ENCODE results near the gene HSD3B2.
"Not testable (repeated sequence)": the region's sequence is repeated elsewhere in the genome, so short reads cannot be mapped to it uniquely, and the experiment has no call there.

The HSD3B2 gene

DNA sequence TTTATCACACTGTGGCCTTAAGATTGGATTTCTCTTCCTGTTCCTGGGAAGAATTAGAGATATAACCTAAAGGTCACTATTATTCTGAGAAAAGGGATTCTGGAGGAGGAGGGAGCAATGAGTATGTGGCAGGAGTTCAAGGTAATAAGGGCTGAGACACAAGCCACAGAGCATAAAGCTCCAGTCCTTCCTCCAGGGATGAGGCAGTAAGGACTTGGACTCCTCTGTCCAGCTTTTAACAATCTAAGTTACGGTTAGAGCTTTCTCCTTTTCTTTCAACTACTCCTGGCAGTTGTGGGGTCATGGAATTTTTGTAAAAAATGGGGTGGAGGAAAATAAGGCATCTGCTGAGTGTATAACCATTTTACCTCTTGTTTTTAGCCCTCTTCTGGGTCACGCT is at the start of gene HSD3B2:
Gene HSD3B2, plus strand, starts transcription at position 201 of the 400 bp plus-strand sequence. CDS start 270 bp downstream, outside the sequence.
- DNase-seq (ENCODE audit: low spot score): no peak

DNA sequence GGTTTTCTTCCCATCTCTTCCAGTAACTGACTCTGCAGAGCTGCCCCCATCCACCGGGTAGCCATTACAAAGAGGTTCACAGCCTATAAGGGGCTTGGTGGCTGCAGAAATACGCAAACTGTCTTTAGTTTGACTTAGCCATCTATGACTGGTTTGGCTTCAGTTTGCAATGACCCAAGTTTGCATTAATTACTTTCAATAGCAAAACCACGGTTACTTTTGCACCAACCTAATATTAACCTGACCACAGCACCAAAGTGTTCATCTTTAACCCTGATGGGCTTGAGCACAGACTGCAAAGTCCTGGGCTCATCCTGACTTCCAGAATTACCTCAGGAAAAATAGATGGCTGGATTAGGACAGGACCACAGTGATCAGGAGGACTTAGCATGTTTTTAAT is 48.5 kb upstream of the HSD3B2 start:
- no peak for DNase-seq (ENCODE audit: low spot score)

DNA sequence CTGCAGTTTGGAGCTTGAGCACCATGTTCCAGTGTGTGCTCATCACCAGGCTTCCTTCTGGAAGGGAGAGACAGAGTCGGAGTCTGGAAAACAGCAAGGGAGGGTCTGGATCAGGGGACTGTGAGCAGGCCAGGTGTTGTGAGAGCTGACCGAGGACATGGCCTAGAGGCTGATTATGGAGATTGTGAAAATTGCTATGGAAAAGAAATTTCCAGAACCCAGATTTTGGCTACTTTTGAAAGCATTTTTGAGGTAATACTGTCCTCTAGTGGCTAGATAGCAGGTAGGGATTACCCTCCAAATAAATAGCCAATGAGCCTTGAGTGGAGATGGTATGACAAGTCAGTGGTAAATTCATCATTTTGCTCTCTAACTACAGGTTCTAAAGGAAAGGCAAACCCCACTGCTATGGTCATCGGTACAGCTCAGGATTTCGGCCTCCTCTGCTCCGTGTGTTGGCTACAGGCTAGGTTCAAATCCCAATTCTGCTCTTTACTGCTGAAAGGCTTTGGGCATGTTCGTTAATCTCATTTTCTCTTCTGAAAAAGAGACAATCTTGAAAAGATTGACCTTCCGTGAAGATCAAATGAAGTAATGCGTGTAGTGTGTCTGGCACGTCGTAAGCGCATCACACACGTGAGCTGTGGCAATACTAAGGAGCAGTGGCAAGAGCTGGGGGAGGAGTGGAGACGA is 47.4 kb upstream of the HSD3B2 start:
- DNase-seq (ENCODE audit: low spot score): peak; percentile 7

DNA sequence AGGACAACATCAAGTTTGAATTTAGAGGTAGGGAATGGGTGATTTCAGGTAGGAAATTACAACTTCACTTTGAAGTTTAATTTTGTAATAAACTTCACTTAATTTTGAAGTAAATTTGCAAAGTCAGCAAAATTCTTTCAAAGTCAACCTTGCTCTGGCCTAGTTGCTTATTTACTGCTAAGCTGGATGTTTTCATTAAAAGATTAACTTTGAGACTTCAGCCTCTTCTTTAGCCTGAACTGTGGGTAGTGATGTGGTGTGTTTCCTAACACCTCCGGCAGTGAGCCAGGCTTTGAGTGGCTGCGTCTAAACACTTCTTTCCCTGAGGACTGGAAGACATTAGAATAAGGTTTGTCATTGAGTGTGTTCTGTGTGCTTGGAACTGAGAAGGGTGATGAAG is 46.4 kb upstream of the HSD3B2 start, which contains the start of gene HAO2:
Gene HAO2, plus strand, starts transcription at position 232 of the 400 bp plus-strand sequence. CDS start 12,301 bp downstream, outside the sequence.
- DNase-seq (ENCODE audit: low spot score): no peak

DNA sequence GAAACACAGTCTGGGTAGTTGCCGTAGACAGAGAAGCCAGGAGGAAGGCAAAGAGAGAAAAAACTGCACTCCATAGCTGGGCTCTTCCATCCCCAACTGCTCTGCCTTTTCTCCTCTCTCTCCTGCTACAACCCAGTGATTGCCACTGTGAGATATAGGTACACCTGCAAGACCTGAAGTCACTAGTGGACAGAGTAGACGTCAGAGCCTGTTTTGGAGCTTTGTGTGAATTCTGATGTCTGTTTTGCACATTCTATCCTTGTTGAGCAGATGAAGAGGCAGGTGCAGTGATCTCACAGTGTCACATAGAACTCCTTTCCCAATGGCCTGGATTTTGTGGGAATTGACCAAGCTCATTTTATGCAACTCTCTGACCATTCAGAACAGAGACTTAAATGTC is 44.2 kb upstream of the HSD3B2 start:
- no peak for DNase-seq (ENCODE audit: low spot score)

DNA sequence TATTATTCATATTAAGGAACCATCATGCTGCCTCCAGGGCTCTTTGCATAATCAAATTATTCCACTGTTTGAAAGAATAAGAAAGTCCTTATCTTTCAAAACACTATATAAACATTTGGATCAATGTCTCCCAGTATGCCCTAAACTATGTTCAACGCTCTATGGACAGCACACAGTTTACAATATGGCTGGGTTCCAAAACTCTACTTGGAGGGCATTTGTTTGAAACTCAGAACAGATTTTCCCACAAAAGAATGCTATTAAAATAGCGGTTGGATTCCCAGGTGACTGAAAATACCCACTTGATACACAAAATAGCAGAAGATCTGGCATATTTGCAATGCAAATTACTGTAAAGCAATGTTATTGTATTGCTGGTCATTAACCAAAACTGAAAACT is 43.1 kb upstream of the HSD3B2 start:
- no peak for DNase-seq (ENCODE audit: low spot score)

DNA sequence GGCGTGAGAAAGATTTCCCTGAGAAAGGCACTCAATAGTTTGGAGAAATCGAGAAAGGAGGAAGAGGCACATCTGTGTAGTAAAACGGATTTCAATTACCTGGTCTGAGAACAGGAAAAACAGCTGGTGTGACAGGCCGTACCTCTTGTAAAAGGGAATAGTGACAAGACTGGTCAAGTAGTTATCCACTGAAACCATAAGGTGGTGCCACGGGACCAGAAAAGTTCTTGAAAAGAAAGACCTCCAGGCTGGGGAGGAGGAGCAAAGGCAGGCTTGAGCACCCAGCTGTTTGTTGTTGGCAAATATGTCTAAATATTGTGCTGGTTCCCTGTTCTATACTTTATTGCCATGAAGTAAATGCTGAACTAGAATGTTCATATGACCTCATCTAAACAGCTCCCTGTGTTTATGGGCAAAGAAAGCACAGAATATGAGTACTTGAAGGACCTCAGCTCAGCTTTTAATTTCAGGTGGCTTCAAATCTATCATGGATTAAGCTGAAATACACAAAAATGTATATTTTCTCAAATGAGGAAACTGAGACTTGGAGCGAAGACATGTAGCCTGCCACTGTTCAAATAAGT is 42.4 kb upstream of the HSD3B2 start:
- DNase-seq (ENCODE audit: low spot score): no peak

DNA sequence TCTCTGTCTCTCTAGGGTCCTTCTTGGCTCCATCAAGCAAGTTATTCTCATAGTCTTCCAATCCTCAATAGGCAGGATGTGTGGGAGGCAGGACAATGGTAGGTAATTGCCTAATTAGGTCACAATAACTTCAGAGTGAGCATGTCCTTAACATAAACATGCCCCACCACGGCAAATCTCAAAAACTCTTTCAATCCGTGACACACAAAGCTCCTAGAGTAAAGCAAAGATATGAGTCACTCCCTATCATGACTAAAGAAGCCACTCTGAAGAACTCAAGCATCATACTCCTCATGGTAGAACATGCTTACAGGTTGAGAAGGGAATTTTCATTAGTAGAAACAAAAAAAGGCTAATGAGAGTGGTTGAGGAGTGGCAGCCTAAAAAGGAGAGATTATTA is 41.5 kb upstream of the HSD3B2 start:
- DNase-seq (ENCODE audit: low spot score): no peak

DNA sequence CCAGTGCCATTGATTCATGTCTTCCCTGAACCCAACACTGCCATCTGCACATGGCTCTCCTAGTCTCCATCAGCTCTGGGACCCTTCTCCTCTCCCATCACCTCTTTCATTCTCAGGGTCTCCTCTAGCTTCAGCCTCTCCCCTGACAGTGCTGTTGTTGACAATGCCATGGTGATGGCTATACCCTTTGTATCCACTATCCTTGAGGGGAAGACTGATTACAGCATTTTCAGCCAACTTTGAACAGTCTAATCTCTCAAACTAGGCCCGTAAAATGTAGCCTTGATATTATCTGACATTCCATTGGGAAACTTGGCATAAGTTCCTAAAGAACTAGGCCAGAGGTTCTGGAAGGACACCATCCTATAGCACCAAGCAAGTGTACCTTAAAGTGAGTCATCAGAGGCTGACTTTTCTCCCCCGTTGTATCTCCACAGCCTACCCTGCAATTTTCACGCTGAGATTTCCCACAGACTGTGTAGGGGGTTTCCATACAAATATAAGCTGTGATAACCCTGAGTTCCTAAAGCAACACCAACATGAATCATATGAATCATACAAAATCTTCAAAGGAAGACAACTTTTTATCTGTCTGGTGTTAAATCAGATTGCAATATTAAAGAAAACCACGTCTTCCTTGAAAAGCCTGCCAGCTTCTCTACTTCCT is 40.6 kb upstream of the HSD3B2 start:
- DNase-seq (ENCODE audit: low spot score): no peak

DNA sequence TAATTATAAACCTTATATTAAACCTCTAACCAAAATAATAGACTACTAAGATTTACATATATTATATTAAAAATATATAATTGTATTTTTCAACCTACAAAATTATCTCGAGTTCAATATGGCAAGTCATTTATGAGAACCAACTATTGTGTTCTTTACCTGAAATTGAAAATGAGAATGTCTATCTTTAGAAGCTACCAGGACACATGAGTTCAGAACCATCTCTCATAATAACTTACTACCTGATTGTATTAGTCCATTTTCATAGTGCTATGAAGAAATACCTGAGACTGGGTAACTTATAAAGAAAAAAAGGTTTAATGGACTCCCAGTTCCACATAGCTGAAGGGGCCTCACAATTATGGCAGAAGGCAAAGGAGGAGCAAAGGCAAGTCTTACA is 39.6 kb upstream of the HSD3B2 start:
- no peak for DNase-seq (ENCODE audit: low spot score)

DNA sequence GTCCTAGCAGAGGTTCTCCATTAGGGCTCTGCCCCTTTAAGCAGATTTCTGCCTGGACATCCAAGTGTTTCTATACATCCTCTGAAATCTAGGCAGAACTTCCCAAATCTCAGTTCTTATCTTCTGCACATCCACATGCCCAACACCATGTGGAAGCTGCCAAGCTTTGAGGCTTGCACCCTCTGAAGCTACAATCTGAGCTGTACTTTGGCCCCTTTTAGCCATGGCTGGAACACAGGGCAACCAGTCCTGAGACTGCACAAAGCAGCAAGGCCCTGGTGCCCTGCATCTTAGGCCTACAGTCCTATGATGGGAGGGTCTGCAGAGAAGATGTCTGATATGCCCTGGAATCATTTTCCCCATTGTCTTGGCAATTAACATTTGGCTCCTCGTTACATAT is 38.4 kb upstream of the HSD3B2 start:
- DNase-seq (ENCODE audit: low spot score): no peak

DNA sequence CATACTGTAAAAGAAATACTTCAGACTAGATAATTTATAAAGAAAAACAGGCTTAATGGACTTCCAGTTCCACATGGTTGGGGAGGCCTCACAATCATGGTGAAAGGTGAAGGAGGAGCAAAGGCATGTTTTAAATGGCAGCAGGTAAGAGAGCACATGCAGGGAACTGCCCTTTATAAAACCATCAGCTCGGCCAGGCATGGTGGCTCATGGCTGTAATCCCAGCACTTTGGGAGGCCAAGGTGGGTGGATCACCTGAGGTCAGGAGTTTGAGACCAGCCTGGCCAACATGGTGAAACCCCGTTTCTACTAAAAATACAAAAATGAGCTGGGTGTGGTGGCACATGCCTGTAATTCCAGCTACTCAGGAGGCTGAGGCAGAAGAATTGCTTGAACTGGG is 37.4 kb upstream of the HSD3B2 start:
- DNase-seq (ENCODE audit: low spot score): not testable (repeated sequence)

DNA sequence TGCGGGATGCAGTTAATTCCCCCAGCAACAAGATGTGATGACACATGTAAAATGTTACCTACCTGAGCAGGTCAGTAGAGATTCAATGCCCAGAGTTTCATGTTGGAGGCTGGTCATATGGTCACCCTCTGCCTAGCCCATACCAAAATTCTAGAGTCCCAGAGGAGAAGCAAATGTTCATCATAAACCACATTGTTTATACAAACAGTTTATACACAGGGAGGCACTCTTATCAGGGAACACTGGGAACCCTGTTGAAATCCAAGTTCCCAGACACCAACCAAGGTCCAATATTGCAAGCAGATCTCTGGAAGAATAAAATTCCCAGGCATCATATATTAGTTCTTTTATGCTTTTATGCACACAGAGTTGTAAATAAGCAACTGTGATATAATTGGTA is 35.8 kb upstream of the HSD3B2 start:
- DNase-seq (ENCODE audit: low spot score): no peak

DNA sequence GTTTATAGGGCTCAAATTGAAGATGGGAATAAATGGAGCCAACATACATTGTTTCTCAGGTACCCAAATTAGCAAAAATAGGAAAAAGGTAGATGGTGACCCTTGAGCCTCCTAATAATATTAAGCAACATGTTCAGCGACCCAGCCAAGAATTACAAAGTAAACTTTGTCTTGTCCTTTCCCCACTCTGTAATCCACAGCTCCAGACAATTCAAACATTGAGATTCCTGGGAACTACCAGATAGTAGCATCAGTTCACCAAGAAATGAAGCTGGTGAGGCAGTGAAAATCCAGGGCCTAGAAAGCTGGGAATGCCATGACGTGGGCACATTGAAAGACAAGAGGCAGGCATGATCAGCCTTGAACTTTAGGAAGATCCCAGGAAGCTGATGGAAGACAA is 34.6 kb upstream of the HSD3B2 start:
- no peak for DNase-seq (ENCODE audit: low spot score)

DNA sequence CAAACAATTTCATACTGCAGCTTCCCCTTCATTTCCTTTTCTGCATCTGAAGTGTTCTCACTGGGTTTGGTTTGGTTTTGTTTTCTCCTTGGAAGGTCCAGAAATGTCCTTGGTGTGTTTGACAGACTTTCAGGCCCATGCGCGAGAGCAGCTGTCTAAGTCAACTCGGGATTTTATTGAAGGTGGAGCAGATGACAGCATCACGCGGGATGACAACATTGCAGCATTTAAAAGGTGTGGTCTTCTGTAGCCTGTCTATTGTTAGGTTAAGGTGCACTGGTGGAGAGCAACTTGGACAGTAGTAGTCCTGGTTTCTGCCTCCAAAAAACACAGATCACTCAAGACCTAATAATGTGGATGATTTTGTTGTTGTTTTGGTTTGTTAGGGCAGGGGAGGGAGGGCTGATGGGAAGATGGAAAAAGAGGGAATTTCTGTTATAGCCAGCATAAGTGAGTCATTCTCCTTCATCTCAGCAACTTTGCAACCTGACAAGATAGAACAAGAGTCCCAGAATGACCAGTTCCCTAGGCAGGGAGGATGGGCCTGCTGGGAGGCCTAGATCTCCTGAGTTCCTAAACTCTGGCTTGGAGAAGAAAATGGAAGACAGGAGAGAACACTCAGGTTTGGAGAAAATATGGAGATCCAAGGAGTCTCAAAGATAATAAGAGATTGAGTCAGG is 33.8 kb upstream of the HSD3B2 start:
- DNase-seq (ENCODE audit: low spot score): no peak

DNA sequence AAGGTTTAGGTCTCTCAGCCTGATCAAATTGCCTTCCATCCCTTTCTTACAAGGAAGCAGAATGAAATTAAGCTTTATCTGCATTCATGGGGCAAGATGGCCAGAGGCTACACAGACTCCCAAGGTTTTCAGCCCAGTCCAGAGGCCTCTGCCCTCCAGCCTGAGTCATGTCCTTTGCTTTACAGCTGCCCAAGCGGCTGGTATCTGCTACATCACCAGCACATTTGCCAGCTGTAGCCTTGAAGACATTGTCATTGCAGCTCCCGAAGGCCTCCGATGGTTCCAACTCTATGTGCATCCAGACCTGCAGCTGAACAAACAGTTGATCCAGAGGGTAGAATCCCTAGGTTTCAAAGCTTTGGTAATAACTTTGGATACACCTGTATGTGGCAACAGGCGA is 30.4 kb upstream of the HSD3B2 start:
- DNase-seq (ENCODE audit: low spot score): no peak

DNA sequence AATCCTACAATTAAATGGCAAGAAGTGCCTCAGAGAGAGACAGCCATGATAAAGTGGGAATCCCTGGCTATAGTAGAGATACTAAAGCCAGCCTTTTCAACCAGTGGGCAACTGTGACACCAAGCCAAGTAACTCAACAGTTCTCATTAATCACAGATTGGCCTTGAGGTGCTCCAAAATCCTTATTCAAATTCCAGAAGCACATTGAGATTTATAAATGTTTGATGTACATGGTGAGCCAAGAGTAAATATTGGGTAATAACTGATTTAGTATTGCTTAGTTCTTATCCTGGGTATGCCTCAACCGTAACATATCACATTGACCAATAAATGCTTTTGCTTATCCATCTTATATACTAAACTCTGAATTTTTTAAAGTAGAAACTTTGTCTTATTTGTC is 29.3 kb upstream of the HSD3B2 start:
- DNase-seq (ENCODE audit: low spot score): no peak

DNA sequence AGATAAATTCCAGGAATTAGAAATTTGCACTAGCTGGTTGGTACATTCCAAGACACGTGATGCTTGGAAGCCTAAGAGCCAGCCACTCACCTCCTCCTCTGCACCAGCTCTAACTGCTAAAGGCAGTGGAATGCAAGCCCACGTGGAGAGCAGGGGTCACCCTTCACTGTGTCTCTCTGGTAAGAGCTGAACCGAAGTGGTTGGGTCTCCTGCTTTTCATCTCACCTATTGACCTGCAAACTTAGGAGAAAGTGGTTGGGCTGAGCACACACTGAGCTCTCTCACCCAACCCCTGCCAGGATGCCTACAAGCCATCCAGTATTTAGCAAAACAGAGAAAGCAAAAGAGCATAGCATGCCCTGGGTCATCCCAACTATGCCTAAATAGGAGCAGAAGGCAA is 27.1 kb upstream of the HSD3B2 start:
- no peak for DNase-seq (ENCODE audit: low spot score)

DNA sequence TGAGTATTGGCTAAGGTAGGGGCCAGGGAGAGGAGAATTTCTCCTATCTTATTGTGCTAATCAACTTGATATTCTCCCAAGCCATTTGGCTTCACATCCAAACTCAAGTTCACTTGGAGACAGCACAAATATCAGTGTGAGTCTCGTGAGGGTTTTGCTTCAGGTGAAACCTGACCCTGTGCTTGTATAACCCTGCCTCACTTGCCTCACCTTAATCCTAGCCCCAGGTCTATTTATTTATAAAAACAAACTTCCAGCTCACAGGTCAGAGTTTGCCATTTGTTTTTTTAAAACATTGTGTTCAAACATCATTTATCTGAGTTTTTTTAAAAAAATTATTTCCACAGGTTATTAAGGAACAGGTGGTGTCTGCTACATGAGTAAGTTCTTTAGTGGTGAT is 26.5 kb upstream of the HSD3B2 start:
- DNase-seq (ENCODE audit: low spot score): no peak

DNA sequence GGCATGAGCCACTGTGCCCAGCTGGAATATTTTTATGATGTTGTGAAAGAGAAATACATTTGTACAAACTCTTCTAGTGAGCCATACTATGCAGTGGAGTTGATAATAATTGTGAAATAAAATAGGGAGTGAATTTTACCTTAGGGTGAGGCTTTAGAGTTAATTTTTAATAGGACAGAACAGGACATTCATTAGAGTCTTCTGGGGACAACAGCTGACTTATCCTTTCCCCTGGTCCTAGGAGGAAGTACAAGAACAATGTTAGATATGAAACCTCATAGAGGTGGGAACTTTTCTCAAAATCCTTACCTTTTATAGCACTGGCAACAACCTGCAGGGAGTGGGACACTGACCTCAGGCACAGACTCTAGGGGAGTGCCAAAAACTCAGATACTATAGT is 24.4 kb upstream of the HSD3B2 start:
- DNase-seq (ENCODE audit: low spot score): no peak

DNA sequence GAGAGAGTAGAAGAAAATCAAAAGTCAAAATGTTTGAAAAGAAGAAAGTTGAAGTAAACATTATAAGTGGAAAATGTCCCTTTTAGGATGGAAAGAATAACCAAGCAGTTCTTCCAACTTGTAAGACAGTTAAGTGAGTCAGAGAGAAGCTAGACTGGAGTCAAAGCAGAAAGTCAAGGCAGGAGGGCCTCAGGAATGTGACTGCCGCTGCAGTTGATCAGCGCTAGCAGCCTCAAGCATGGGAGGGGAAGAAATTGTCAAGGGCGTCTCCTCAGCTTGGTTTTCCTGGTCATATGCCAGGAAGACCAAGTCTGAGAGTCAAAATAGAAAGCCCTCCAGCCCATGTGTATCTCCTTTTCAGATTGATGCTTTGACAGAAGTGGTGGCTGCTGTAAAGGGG is 23.2 kb upstream of the HSD3B2 start:
- no peak for DNase-seq (ENCODE audit: low spot score)

DNA sequence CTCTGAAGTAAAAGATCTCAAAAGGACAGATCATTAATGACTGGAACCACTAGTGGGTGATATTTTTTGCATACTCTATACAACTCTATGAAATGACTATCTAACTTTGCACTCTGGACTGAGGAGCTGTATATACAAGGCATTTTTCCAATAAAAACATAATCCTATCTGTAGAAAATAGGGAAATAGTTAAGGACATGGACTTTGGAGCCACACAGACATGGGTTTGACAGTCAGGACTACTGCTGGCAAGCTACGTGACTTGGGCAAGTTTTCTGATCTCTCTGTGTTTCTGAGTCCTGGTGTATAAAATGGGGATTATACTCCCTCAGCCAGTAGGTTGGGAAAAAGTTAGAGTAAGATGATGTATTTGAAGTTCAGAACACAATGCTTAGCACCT is 20.9 kb upstream of the HSD3B2 start:
- DNase-seq (ENCODE audit: low spot score): no peak

DNA sequence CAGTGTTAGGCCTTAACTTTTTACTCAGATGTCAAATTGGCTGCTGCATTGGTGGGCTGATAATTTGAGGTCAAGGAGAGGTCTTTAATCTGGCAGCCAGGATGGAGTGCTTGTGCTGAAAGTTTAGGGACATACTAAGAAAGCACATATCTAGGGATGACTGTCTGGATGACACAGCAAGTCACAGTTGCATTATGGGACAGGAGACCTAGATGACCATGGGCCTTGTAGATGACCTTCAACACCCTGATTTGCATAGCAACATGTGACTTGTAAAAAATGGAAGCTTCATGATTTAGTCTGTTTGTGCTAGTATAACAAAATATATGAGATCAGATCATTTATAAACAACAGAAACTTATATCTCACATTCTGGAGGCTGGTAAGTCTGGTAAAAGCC is 18.0 kb upstream of the HSD3B2 start:
- DNase-seq (ENCODE audit: low spot score): no peak

All from germinal center (tissue), 1 donor.